ENCODE data around the gene LINGO1. TPM values are rescaled to one million over a fixed set of nuclear protein-coding genes. Genes with fewer than 3 reads are reported as not detected.

LINGO1 gene
- total and polyA plus RNA-seq, 2 of the 8 experiments (the other 6 are each of a cell fraction or from before 2014, with no cell fraction given): 57.1 to 114 TPM

DNA sequence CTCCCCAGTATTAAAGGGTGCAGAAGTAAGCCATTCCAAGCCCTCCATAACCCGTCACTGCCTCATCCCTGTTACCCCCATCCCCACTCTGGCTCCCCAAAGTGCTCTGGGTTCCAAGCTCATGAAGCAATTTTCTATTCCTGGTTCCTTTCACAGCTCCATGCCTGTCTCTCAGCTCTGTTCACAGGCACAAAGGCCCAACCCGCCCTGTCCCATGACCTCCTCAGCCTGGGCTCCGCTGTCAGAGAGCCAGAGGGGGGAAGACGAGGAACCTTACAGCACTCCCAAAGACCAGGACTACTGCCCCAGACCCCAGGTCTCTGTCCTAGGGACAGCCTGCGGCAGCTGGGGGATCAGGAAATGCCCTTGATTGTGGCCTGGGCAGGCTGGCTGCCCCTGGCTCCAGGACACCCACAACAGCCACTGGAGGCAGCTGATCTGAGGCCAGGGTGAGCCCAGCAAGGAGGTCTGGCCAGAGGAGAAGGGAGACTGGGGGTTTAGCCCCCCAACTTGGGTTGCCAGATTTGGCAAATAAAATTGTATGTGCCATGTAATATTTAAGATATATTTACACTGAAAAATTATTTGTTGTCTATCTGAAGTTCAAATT, 43.2 kb upstream of the LINGO1 start:
- H2BK120ac ChIP-seq (replicated peaks; ENCODE audit: low read depth, low read length): no peak overlapping the region
- no peaks in the 10 kb centered on the region for H3K27me3 ChIP-seq (replicated peaks in 1 of 4; ENCODE audit: control insufficient read depth in 3 of 4, extremely low read depth in 1 of 4, insufficient read depth in 3 of 4, low read length in 3 of 4)
- no peak overlapping the region for H3K14ac ChIP-seq (ENCODE audit: insufficient read length)
- POLR2A ChIA-PET (ENCODE audit: partially characterized antibody): no interaction called here
- H3K18ac ChIP-seq (ENCODE audit: extremely low read depth, low read length): no peak overlapping the region
- H2BK20ac ChIP-seq (ENCODE audit: low read length): no peak overlapping the region
- H3K4ac ChIP-seq (replicated peaks; ENCODE audit: insufficient read length, low read depth, low read length): no peak overlapping the region
- H3K79me1 ChIP-seq (ENCODE audit: low read depth, low read length): no peaks in the 10 kb centered on the region
- TF ChIP-seq BCL11A (IDR thresholded peaks at IDR 0.05; ENCODE audit: low read depth in 2 of 2, low read length in 2 of 2): no peak
- no peak for TF ChIP-seq EZH2 (IDR thresholded peaks at IDR 0.05; ENCODE audit: low read depth, low read length, severe bottlenecking)
- TF ChIP-seq RXRA (IDR thresholded peaks at IDR 0.05; ENCODE audit: insufficient read depth, low read depth, low read length): no peak
- TF ChIP-seq TEAD4 (IDR thresholded peaks at IDR 0.05; ENCODE audit: low read depth, low read length): no peak
- TF ChIP-seq, protein P1, sequence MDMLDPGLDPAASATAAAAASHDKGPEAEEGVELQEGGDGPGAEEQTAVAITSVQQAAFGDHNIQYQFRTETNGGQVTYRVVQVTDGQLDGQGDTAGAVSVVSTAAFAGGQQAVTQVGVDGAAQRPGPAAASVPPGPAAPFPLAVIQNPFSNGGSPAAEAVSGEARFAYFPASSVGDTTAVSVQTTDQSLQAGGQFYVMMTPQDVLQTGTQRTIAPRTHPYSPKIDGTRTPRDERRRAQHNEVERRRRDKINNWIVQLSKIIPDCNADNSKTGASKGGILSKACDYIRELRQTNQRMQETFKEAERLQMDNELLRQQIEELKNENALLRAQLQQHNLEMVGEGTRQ (IDR thresholded peaks at IDR 0.05; ENCODE audit: low read length): no peak
- TF ChIP-seq POLR2A (IDR thresholded peaks at IDR 0.05; ENCODE audit: control extremely low read depth in 1 of 2, low read depth in 2 of 2, low read length in 2 of 2): no peak
- TF ChIP-seq SAP30 (IDR thresholded peaks at IDR 0.05; ENCODE audit: insufficient read depth, insufficient replicate concordance, low read length): no peak
- TF ChIP-seq FOSL1 (IDR thresholded peaks at IDR 0.05; ENCODE audit: insufficient read depth, low read depth, low read length): no peak
- no peak for TF ChIP-seq SP1 (IDR thresholded peaks at IDR 0.05; ENCODE audit: low read depth, low read length)
- no peak overlapping the region for H2BK5ac ChIP-seq (ENCODE audit: low read depth, low read length)
- no peaks in the 10 kb centered on the region for H3K9me3 ChIP-seq (ENCODE audit: insufficient read depth in 2 of 2, low read depth in 1 of 2, low read length in 1 of 2)
- peak overlapping the region; percentile 1; the same call in 1 of the 2 replicates for H4K8ac ChIP-seq (ENCODE audit: extremely low read depth, insufficient read depth, low read length)
- CTCF ChIA-PET (ENCODE audit: partially characterized antibody): interaction anchor here (0.6 to 1.7 kb wide), 8 partner anchors 8 to 145 kb away, joined by 3 to 8 read pairs (median 3); no protein-coding TSS in a partner anchor
- no peaks in the 10 kb centered on the region for H3K23me2 ChIP-seq (ENCODE audit: low read depth, low read length)
- no peaks in the 10 kb centered on the region for H3K36me3 ChIP-seq (ENCODE audit: control insufficient read depth in 2 of 4, insufficient read depth in 4 of 4, low read length in 3 of 4)
- no peak for FAIRE-seq
- no peak overlapping the region for H3K27ac ChIP-seq (ENCODE audit: low read depth, low read length)
- no peak overlapping the region for H3K23ac ChIP-seq (ENCODE audit: insufficient read length)
- WGBS, 2 experiments (ENCODE audit: extremely low coverage in 1 of 2, insufficient coverage in 1 of 2, insufficient read length in 1 of 2, insufficient replicate concordance in 2 of 2, low coverage in 1 of 2, low lambda C conversion rate in 2 of 2, missing lambda C conversion rate in 1 of 2): 88% methylated on average over 5 of the region's 5 CpGs; no CpG with 5 or more reads in 1 of the 2 experiments
- H4K5ac ChIP-seq (ENCODE audit: insufficient read length, low read depth, low read length): no peak overlapping the region
- H3K56ac ChIP-seq (replicated peaks; ENCODE audit: insufficient read length, low read depth, low read length): no peak overlapping the region
- H2BK15ac ChIP-seq (ENCODE audit: low read length): no peak overlapping the region
- no peak overlapping the region for H3K4me3 ChIP-seq (ENCODE audit: extremely low read depth in 1 of 4, insufficient read depth in 2 of 4, low read depth in 3 of 4, low read length in 4 of 4)
- H3K4me2 ChIP-seq (ENCODE audit: insufficient read depth in 1 of 2, low read depth in 2 of 2, low read length in 2 of 2): no peak overlapping the region
- no peak for DNase-seq (ENCODE audit: low read depth in 1 of 2, low spot score in 2 of 2)
- H3K4me1 ChIP-seq (replicated peaks in 1 of 4; ENCODE audit: control insufficient read depth in 3 of 4, insufficient read depth in 4 of 4, low read length in 3 of 4): peaks cover 0 to 4% (median 0%) of the 10 kb centered on the region in 4 experiments; a peak in 3 of 7 replicates
- H3K79me2 ChIP-seq (ENCODE audit: control insufficient read depth in 1 of 2, insufficient read depth in 2 of 2, low read length in 2 of 2): no peaks in the 10 kb centered on the region
- no peak overlapping the region for H2AFZ ChIP-seq (ENCODE audit: low read length)
- no peaks in the 10 kb centered on the region for H4K20me1 ChIP-seq (replicated peaks in 1 of 2; ENCODE audit: control insufficient read depth in 1 of 2, insufficient read depth in 2 of 2, low read length in 2 of 2)
- no peak overlapping the region for H3K9ac ChIP-seq (replicated peaks in 1 of 4; ENCODE audit: extremely low read depth in 1 of 4, low read depth in 3 of 4, low read length in 3 of 4)
- no peak overlapping the region for H2AK5ac ChIP-seq (ENCODE audit: low read depth, low read length)
- no peak overlapping the region for H4K91ac ChIP-seq (replicated peaks; ENCODE audit: insufficient read length, low read length)
- no peak overlapping the region for H2BK12ac ChIP-seq (ENCODE audit: low read depth, low read length)

All from H1 (cell line).